IPS-18c (cell line): Measurements from ENCODE around the gene FREM1.

Source experiments
- H3K4me3 ChIP-seq: 2 replicates; pipeline ENCODE4 v1.7.0; 2013; ENCODE audit warnings: low read depth, mild to moderate bottlenecking, low read length, moderate library complexity; ENCODE audit not compliant: insufficient read depth
- H3K9me3 ChIP-seq: one replicate; pipeline ENCODE4 v1.6.1; 2013; ENCODE audit warnings: mild to moderate bottlenecking, low read length, moderate library complexity; ENCODE audit not compliant: control insufficient read depth, insufficient read depth

Gene FREM1

DNA sequence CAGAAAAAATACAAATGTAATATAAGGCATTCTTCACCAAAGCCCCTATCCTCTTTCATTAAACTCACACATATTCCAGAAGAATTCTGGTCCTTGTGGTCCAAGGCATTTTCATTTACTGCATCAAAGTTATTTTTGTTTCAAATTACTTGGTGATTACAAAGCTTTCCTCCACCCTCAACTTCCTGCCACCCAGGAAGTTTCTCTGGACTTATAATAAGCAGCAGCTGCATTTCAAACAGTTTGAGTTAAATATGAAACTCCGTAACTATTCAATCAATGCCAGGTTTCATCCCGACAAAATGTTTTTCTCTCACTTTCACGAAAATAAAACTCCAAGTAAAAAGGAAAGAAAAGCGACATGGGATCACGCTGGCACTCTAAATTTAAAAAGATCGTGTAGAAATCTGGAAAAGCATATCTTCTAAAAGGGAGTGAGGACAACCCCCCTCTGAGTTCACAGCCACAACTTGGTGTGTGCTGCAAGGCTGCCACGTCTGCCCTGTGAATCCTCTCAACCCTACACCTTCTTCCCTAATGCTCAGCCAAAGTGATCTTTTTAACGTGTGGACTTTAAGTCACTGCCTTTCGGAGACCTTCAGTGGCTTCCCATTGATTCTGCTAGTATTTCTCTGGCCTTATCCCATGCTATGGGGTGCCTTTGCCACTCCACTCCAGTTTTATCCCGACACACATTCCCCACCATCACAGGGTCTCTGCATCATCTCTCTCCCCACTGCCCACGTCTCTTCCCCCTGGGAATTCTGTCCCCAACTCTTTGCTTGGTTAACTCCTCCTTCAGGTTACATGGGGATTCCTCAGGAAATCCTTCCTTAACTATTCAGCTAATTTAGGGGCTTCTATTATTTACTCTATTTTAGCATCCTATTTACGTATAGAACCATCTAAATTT, 96.6 kb downstream of the FREM1 start:
- Histone ChIP-seq H3K9me3 (no peaks in the 10 kb centered on the region), H3K4me3 (no peak overlapping the region)

DNA sequence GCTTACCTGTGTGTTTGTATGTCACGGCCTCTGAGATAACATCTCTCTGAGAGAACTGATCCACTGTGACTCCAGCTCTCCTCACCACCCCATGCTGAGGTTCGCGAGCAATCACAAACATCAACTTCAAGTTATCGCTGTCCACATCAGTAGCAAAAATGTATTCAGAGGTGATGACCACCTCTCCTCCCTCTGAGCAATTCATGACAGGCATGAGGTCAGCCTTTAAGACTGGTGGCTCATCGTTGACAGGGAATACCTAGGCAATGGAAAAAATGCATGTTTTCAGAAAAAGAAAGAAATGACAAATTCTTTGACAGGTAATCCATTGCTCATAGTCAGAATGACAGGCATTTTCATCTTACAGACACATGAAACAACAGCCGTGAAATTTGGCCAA, 97.4 kb downstream of the FREM1 start:
- H3K9me3 ChIP-seq: no peaks in the 10 kb centered on the region
- H3K4me3 ChIP-seq: no peak overlapping the region

- Histone ChIP-seq H3K4me3 (no peak overlapping the region), H3K9me3 (no peaks in the 10 kb centered on the region)
Observed at GRCh38 chr9:14811844-14812243, 98.4 kb downstream of the FREM1 start.

GRCh38 chr9:14806941-14807520, 103.2 kb downstream of the FREM1 start:
- no peak overlapping the region for H3K4me3 ChIP-seq
- no peaks in the 10 kb centered on the region for H3K9me3 ChIP-seq

DNA sequence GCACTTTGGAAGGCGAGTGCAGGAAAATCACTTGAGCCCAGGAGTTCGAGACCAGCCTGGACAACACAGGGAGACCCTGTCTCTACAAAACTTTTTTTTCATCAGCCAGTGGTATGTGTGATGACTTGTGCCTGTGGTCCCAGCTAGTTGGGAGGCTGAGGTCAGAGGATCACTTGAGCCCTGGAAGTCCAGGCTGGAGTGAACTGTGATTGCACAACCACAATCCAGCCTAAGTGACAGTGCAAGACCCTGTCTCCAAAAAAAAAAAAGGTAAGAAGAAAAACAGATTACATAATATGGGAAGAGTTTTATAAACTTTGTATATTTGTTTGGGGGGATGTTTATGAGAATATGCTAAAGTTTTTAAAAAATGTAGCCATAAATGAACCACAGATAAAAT, 111.2 kb downstream of the FREM1 start:
- Histone ChIP-seq H3K4me3 (no peak overlapping the region), H3K9me3 (no peaks in the 10 kb centered on the region)

DNA sequence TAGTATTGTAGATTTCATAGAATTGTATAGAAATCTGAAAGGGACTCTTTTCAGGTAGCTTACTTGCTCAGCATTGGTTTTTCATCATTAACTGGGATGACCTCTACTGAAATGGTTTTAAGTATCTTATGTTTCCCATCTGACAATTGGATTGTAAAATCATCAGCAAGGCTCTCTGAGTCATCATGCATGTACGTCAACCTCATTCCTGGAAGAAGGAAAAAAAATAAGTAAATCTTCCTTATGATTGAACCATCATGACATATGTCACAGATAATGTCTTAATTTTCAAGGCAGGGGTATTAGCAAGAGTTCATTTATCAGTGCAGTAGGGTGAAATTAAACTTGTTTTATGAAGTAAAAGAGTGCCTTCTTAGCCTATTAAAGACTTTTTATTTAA, 112.8 kb downstream of the FREM1 start:
- H3K9me3 ChIP-seq: no peaks in the 10 kb centered on the region
- no peak overlapping the region for H3K4me3 ChIP-seq

DNA sequence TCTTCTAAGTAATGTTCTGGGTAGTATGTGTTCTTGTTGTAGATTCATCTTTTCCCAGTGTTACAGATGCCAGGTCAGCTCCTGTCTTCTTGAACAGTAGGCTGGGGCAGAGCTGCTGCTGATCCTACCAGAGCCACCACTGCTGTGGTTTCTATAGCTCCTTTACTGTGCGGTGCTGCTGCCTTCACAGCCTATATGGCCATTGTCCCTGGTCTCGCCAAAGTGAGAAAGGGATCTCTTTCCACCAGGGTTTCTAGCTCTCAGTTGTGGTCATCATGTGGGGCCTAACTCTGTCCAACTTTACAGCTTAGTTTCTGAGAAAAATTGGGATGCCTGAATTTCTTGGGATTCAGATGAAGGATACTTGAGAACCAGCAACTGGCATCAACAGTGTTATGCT, 116.8 kb downstream of the FREM1 start:
- Histone ChIP-seq H3K4me3 (no peak overlapping the region), H3K9me3 (no peaks in the 10 kb centered on the region)

DNA sequence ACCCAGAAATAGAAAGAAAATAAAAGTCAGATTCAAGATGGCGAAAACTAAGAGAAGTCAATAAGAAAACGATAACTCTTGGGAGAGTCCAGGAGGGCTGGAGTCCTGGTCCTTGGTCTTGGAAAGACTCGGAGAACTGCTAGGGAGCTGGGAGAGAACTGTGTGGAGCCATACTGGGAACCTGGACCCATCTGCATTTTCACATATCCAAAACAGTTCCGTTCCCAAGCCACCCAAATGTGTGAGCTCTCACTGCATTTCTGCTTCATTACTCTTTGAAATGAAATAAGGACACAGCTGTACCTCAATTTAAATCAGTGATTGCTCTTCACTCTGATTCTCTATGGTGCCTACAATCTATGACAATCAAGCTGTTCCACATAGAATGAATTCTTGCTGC, 119.6 kb downstream of the FREM1 start:
- no peak overlapping the region for H3K4me3 ChIP-seq
- H3K9me3 ChIP-seq: no peaks in the 10 kb centered on the region

- H3K9me3 ChIP-seq: no peaks in the 10 kb centered on the region
- no peak overlapping the region for H3K4me3 ChIP-seq
Observed at GRCh38 chr9:14788846-14789245, 121.4 kb downstream of the FREM1 start.

- H3K9me3 ChIP-seq: no peaks in the 10 kb centered on the region
- no peak overlapping the region for H3K4me3 ChIP-seq
Observed at GRCh38 chr9:14783358-14783757, 126.9 kb downstream of the FREM1 start.

DNA sequence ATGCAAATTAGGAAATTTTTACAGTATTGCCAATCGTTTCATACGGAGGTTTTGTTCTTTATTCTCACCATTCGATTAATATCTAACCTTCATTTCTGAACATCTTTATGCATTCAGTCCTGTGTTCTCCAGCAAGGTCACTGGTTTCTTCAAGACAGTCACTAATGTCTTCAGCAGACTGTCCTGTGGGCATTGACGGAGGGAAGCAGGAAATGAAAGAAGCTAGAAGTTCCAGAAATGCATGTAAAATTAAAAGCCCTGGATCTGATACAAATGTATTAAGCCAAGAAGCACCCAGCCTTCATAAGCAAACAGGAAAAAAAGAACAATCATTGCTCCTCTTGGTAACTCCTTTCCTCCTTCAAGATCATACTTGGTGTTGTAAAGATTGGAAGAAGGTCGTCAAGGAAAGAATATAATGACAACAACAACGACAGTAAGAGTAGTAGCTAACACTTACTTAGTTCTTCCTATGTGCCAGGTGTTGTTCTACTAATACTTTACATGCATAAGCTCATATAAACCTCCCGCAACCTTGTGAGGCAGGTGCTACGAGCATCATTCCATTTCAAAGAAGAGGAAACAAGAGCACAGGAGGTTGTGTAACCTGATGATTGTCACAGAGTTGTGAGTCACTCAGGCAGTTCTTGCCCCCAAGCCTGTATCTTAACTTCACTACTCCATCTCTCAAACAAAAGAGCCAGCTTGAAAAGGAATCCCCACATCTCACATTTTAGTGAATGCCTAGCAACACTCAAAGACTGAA, 127.8 kb downstream of the FREM1 start:
- Histone ChIP-seq H3K9me3 (no peaks in the 10 kb centered on the region), H3K4me3 (no peak overlapping the region)

DNA sequence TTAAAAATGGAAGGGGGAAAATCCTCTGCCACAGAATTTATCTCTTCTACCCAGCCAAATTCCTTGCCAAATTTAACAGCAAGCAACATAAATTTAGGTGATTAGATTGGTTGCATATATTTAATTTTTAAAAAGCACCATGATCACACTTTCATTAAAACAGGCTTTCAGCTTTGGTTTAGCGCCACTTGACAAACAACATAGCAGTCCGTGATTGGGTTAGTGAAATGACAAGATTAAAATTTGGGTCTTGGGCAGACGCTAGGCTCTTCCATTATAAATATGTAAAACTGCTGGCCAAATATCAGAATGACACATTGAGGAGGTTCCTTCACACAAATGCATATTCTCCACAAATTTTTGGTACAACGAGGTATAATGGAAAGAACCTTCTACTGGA, 129.5 kb downstream of the FREM1 start:
- Histone ChIP-seq H3K9me3 (no peaks in the 10 kb centered on the region), H3K4me3 (no peak overlapping the region)

DNA sequence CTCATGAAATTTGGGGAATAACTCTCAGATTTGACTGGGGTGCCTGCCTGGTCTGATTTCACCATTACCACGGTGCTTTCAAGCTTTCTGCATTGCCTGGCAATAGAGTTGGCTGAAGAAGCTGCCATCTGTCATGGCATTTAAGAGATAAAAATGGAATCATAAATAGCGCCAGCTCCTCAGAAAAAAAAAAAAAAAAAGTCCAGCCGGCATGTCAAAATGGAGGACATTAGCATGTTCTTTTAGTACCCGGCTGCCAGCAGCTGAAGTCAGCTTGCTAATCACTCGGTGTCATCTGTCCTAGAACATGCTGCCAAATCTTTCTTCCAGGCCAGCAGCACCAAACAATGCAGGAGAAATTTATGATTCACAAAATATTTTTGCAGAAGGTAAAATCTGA, 130.0 kb downstream of the FREM1 start:
- Histone ChIP-seq H3K9me3 (no peaks in the 10 kb centered on the region), H3K4me3 (no peak overlapping the region)

DNA sequence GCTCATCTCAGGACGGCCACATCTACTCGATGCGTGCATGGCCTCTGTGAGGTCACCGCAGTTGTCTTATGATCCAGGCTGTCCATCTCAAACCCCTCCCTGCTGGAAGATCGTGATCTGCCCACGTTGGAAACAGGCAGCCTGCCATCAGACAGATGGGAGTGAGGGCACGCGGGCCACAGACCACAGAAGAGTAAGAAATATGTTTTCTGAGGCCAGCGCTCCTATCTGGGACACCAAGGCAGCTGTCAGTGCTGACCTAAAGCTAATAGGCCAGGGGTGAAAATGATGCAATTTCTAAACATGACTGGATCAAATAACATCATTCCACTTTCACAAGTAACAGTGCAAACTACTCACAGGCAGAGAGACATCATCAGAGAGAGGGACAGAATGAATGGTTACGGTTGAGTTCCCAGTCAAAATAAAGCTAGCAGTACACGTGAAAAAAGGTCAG, 130.6 kb downstream of the FREM1 start:
- no peaks in the 10 kb centered on the region for H3K9me3 ChIP-seq
- H3K4me3 ChIP-seq: no peak overlapping the region

DNA sequence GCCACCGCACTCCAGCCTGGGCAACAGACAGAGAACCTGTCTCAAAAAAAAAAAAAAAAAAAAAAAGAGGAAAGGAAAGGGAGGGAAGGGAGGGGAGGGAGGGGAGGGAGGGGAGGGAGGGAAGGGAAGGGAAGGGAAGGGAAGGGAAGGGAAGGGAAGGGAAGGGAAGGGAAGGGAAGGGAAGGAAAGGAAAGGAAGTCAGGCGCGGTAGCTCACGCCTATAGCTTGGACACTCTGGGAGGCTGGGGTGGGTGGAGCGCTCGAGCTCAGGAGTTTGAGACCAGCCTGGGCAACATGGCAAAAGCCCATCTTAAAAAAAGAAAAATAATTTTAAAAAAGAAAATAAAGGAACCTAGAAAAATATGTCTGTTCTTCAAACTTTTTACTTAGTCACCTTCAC, 131.7 kb downstream of the FREM1 start:
- H3K4me3 ChIP-seq: no peak overlapping the region

GRCh38 chr9:14775917-14776316, 134.3 kb downstream of the FREM1 start:
- Histone ChIP-seq H3K9me3 (no peaks in the 10 kb centered on the region), H3K4me3 (no peak overlapping the region)

More for the DNA sequence above, 131.7 kb downstream of the FREM1 start:
- no peaks in the 10 kb centered on the region for H3K9me3 ChIP-seq

DNA sequence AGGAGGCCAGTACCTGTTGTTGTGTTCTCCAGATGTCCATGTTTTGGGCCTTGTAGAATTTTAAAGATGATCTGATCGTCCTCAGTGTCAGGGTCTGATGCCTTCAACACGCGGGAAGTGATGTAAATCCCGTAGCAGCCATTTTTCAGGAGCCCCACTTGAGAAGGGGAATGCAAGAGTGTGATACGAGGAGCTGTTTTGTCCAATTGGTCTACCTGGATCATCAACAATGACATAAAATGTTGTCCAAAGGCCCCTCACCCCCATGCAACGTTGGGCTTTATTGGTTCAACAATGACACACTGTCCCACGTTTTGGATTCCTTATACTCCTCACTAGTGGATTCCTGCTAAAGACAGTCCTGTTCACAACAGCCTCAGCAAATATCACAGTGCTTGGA, 139.6 kb downstream of the FREM1 start:
- H3K4me3 ChIP-seq: no peak overlapping the region
- H3K9me3 ChIP-seq: no peaks in the 10 kb centered on the region

DNA sequence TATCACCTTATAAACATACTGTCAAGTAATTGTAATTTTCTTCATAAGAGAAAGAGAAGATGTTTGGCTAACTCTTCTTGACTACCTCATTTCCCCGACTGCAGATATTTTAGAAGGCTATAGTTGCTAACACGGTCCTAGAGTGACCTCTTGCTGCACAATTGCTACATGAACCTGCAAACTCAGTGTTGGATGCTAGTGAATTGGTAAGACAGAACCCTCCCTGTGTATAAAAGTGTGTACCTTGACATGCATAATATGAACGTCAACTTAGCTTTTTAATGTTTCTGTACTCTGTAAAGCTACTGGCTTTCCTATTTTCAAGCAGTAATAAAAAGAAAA, 141.0 kb downstream of the FREM1 start:
- H3K9me3 ChIP-seq: no peaks in the 10 kb centered on the region
- no peak overlapping the region for H3K4me3 ChIP-seq
